Measurements from ENCODE around the gene SIN3A. TPM values are rescaled to one million over a fixed set of nuclear protein-coding genes. Genes with fewer than 3 reads are reported as not detected.

Gene SIN3A
- total RNA-seq, 1 experiment from 2014 or later = 107 TPM

- H3K4me1 ChIP-seq (ENCODE audit: control insufficient read depth, insufficient read depth, low read length) = no peaks in the 10 kb centered on the region
- intact Hi-C loops (cut with micrococcal nuclease; ENCODE audit: unreplicated experiment) = no loop called here
- ChIA-PET CTCF (no interaction called here), POLR2A (no interaction called here)
- in situ Hi-C loops (cut with HindIII; ENCODE audit: low pct_unique_long_range_greater_than_20kb, low sequenced_read_pairs) = no loop called here
- H3K4me3 ChIP-seq (ENCODE audit: low read depth in 2 of 2, low read length in 2 of 2) = no peak overlapping the region
- H3K9me3 ChIP-seq (ENCODE audit: control insufficient read depth, insufficient read depth, low read depth, low read length) = no peaks in the 10 kb centered on the region
- ATAC-seq = no peak
- no peak for DNase-seq (ENCODE audit: low read depth, low spot score)
- H3K36me3 ChIP-seq (ENCODE audit: control insufficient read depth, insufficient read depth, low read length) = no peaks in the 10 kb centered on the region
- no peak overlapping the region for H3K27ac ChIP-seq (ENCODE audit: low read length)
- TF ChIP-seq SIN3A (IDR thresholded peaks at IDR 0.05; ENCODE audit: borderline replicate concordance, insufficient read depth, low read depth, low read length) (no peak), POLR2AphosphoS5 (IDR thresholded peaks at IDR 0.05; ENCODE audit: low read depth, low read length) (no peak), CTCF (IDR thresholded peaks at IDR 0.05) (no peak), REST (IDR thresholded peaks at IDR 0.05; ENCODE audit: insufficient read depth in 1 of 2, low read depth in 2 of 2, low read length in 1 of 2) (no peak), TCF7L2 (IDR thresholded peaks at IDR 0.05; ENCODE audit: low read depth, low read length) (no peak)
- no TSS peak for BruUV-seq (replicated peaks)
- no peaks in the 10 kb centered on the region for H3K27me3 ChIP-seq (ENCODE audit: control insufficient read depth, insufficient read depth, low read length)
Observed at GRCh38 chr15:75437721-75438120, 13.8 kb downstream of the SIN3A start.

- intact Hi-C loops (cut with micrococcal nuclease; ENCODE audit: unreplicated experiment) = no loop called here
- Histone ChIP-seq H3K4me3 (ENCODE audit: low read depth in 2 of 2, low read length in 2 of 2) (no peak overlapping the region), H3K27me3 (ENCODE audit: control insufficient read depth, insufficient read depth, low read length) (no peaks in the 10 kb centered on the region), H3K4me1 (ENCODE audit: control insufficient read depth, insufficient read depth, low read length) (no peaks in the 10 kb centered on the region), H3K27ac (ENCODE audit: low read length) (no peak overlapping the region), H3K9me3 (ENCODE audit: control insufficient read depth, insufficient read depth, low read depth, low read length) (no peaks in the 10 kb centered on the region), H3K36me3 (ENCODE audit: control insufficient read depth, insufficient read depth, low read length) (no peaks in the 10 kb centered on the region)
- ChIA-PET POLR2A (no interaction called here), CTCF (no interaction called here)
- BruUV-seq (replicated peaks) = no TSS peak
- ATAC-seq (no peak), DNase-seq (ENCODE audit: low read depth, low spot score) (no peak)
- TF ChIP-seq SIN3A (IDR thresholded peaks at IDR 0.05; ENCODE audit: borderline replicate concordance, insufficient read depth, low read depth, low read length) (no peak), POLR2AphosphoS5 (IDR thresholded peaks at IDR 0.05; ENCODE audit: low read depth, low read length) (no peak), REST (IDR thresholded peaks at IDR 0.05; ENCODE audit: insufficient read depth in 1 of 2, low read depth in 2 of 2, low read length in 1 of 2) (no peak), TCF7L2 (IDR thresholded peaks at IDR 0.05; ENCODE audit: low read depth, low read length) (no peak), CTCF (IDR thresholded peaks at IDR 0.05) (no peak)
- in situ Hi-C loops (cut with HindIII; ENCODE audit: low pct_unique_long_range_greater_than_20kb, low sequenced_read_pairs) = no loop called here
Observed at GRCh38 chr15:75436881-75437280, 14.6 kb downstream of the SIN3A start.

All from Panc1 (cell line).